Transverse colon (tissue), 4 donors: ENCODE measurements around the gene FREM2. TPM values are rescaled to one million over a fixed set of nuclear protein-coding genes. Genes with fewer than 3 reads are reported as not detected.

Experiments
- DNase-seq: peaks from one replicate; pipeline ENCODE4 v3.0.0-alpha.2; 2019
- H3K27ac ChIP-seq, 4 donors: fragments of 200-600 bp; sonication (generic); 2 replicates each; pipeline ENCODE4 v1.5.1; 2016 to 2018; ENCODE audit warnings: inconsistent platforms in 4 of 4
- H3K27me3 ChIP-seq: fragments of 200-600 bp; sonication (generic); 2 replicates; pipeline ENCODE4 v1.5.1; 2017; ENCODE audit warnings: inconsistent platforms
- H3K36me3 ChIP-seq, 4 donors: fragments of 200-600 bp; sonication (generic); 2 replicates each; pipeline ENCODE4 v1.5.1; 2017 to 2019; ENCODE audit warnings: inconsistent platforms in 4 of 4
- H3K4me1 ChIP-seq, 4 donors: fragments of 200-600 bp; sonication (generic); 2 replicates each; pipeline ENCODE4 v1.5.1; 2017 to 2020; ENCODE audit warnings: inconsistent platforms in 4 of 4
- H3K4me3 ChIP-seq, 4 donors: fragments of 200-600 bp; sonication (generic); 1 replicate in 1 of 4; 2 replicates in 3 of 4; pipeline versions ENCODE4 v1.5.1 to v1.6.1; 2017 to 2019; ENCODE audit warnings: inconsistent platforms in 4 of 4
- H3K9me3 ChIP-seq, 2 donors: fragments of 200-600 bp; sonication (generic); 2 replicates each; pipeline ENCODE4 v1.5.1; 2017 to 2019; ENCODE audit warnings: inconsistent platforms in 2 of 2
- CTCF ChIP-seq, 5 experiments: fragments of 200-600 bp in 3 of 5; fragments of 450-650 bp in 2 of 5; sonication (generic) in 3 of 5; IDR thresholded peaks; 1 replicate in 2 of 5; 2 replicates in 3 of 5; pipeline ENCODE4 v1.5.1; 2016 to 2017; ENCODE audit warnings: antibody characterized with exemption in 5 of 5, inconsistent platforms in 3 of 5, mild to moderate bottlenecking in 2 of 5, moderate library complexity in 1 of 5
- EP300 ChIP-seq: sonication (generic); formaldehyde crosslinking; IDR thresholded peaks from one replicate; pipeline ENCODE4 v1.6.1; 2017; ENCODE audit warnings: antibody characterized with exemption, low read depth
- POLR2A ChIP-seq: fragments of 450-650 bp; IDR thresholded peaks from one replicate; pipeline ENCODE4 v1.6.1; 2016; ENCODE audit warnings: antibody characterized with exemption, mild to moderate bottlenecking, moderate library complexity
- POLR2AphosphoS5 ChIP-seq, 3 donors: sonication (generic); formaldehyde crosslinking; IDR thresholded peaks; one replicate each; pipeline ENCODE4 v1.6.1; 2016; ENCODE audit warnings: antibody characterized with exemption in 3 of 3
- WGBS, 2 donors: methylation state at CpG; one replicate each; pipeline ENCODE4 v1.1.5; 2018; ENCODE audit warnings: low coverage in 1 of 2; 5-methylcytosine and 5-hydroxymethylcytosine counted together
- in situ Hi-C, 4 donors: fragments of 200-750 bp; cut with MboI; loops; one replicate each; pipeline versions ENCODE4 v1.15.0 to v1.15.1; 2017; ENCODE audit warnings: low sequenced_read_pairs in 3 of 4, low pct_ligation_motif_present in 1 of 4, low pct_unique_long_range_greater_than_20kb in 1 of 4
- intact Hi-C: fragments of 100-400 bp; cut with DNase I; formaldehyde crosslinking; loops from one replicate; pipeline ENCODE4 v1.15.1; 2023; ENCODE audit warnings: low total_unique reads
- total RNA-seq, 4 donors: library from RNA; depleted of rRNA; stranded (reverse); fragments of >200 nt; gene quantifications; one replicate each; pipeline ENCODE4 v1.1.0, GENCODE V29; 2016

Gene FREM2
- total RNA-seq, 4 donors from 2014 or later = 0.40 to 2.2 (median 1.2) TPM

GRCh38 chr13:38872693-38873092 lies 185.8 kb downstream of the FREM2 start:
- Histone ChIP-seq H3K4me1 (no peaks in the 10 kb centered on the region), H3K36me3 (no peaks in the 10 kb centered on the region), H3K27me3 (no peaks in the 10 kb centered on the region), H3K9me3 (no peaks in the 10 kb centered on the region), H3K4me3 (no peak overlapping the region), H3K27ac (no peak overlapping the region)
- TF ChIP-seq CTCF (IDR thresholded peaks at IDR 0.05) = no peak
- TF ChIP-seq POLR2AphosphoS5 (IDR thresholded peaks at IDR 0.05) = no peak
- TF ChIP-seq EP300 = no peak
- no peak for TF ChIP-seq POLR2A
- 19 to 45% methylated on average over 5 to 7 of the region's 7 CpGs for WGBS, 2 donors
- intact Hi-C loops = no loop called here
- DNase-seq = peak; percentile 11
- in situ Hi-C loops = no loop called here

GRCh38 chr13:38875186-38875875 lies 188.5 kb downstream of the FREM2 start:
- Histone ChIP-seq H3K27ac (no peak overlapping the region), H3K4me1 (no peaks in the 10 kb centered on the region), H3K4me3 (no peak overlapping the region), H3K27me3 (no peaks in the 10 kb centered on the region), H3K36me3 (no peaks in the 10 kb centered on the region), H3K9me3 (no peaks in the 10 kb centered on the region)
- in situ Hi-C loops = no loop called here
- 69% methylated on average over 1 of the region's 1 CpG; no CpG with 5 or more reads in 1 of the 2 donors for WGBS, 2 donors
- DNase-seq = no peak
- TF ChIP-seq CTCF (IDR thresholded peaks at IDR 0.05) (no peak), POLR2AphosphoS5 (IDR thresholded peaks at IDR 0.05) (no peak), POLR2A (no peak), EP300 (no peak)
- intact Hi-C loops = loop anchor here (5.0 kb wide), 1 partner anchor 998 kb away; no protein-coding TSS in a partner anchor

GRCh38 chr13:38879278-38879677 lies 192.4 kb downstream of the FREM2 start:
- Histone ChIP-seq H3K4me1 (no peaks in the 10 kb centered on the region), H3K4me3 (no peak overlapping the region), H3K9me3 (no peaks in the 10 kb centered on the region), H3K27me3 (no peaks in the 10 kb centered on the region), H3K36me3 (no peaks in the 10 kb centered on the region), H3K27ac (no peak overlapping the region)
- WGBS, 2 donors = 54 to 60% methylated on average over 1 to 3 of the region's 3 CpGs
- TF ChIP-seq POLR2A (no peak), CTCF (IDR thresholded peaks at IDR 0.05) (no peak), EP300 (no peak), POLR2AphosphoS5 (IDR thresholded peaks at IDR 0.05) (no peak)
- intact Hi-C loops (loop anchor here (5.0 kb wide), 1 partner anchor 1002 kb away; no protein-coding TSS in a partner anchor), in situ Hi-C loops (no loop called here)
- DNase-seq = no peak

GRCh38 chr13:38879786-38880185 lies 192.9 kb downstream of the FREM2 start:
- TF ChIP-seq POLR2A = no peak
- intact Hi-C loops = loop anchor here (5.0 kb wide), 1 partner anchor 1002 kb away; no protein-coding TSS in a partner anchor

DNA sequence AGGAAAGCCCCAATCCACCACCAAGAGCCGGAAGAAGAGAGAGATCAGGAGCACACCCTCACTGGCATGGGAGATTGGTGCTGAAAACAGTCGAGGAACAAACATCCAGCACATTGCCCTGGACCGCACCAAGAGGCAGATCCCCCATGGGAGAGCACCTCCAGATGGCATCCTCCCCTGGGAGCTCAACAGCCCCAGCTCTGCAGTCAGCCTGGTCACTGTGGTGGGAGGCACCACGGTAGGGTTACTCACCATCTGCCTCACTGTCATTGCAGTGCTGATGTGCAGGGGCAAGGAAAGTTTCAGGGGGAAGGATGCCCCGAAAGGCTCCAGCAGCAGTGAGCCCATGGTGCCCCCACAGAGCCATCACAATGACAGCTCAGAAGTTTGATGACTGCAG lies 193.5 kb downstream of the FREM2 start:
- Histone ChIP-seq H3K27me3 (no peaks in the 10 kb centered on the region), H3K4me3 (no peak overlapping the region), H3K4me1 (no peaks in the 10 kb centered on the region), H3K36me3 (no peaks in the 10 kb centered on the region), H3K9me3 (no peaks in the 10 kb centered on the region), H3K27ac (no peak overlapping the region)
- in situ Hi-C loops = no loop called here
- WGBS, 2 donors = 79 to 91% methylated on average over 5 of the region's 5 CpGs
- TF ChIP-seq EP300 = no peak
- no peak for TF ChIP-seq POLR2AphosphoS5 (IDR thresholded peaks at IDR 0.05)
- TF ChIP-seq POLR2A = no peak
- no peak for TF ChIP-seq CTCF (IDR thresholded peaks at IDR 0.05)
- intact Hi-C loops = no loop called here
- no peak for DNase-seq

More at GRCh38 chr13:38879786-38880185, 192.9 kb downstream of the FREM2 start:
- no peaks in the 10 kb centered on the region for H3K4me1 ChIP-seq
- H3K36me3 ChIP-seq = no peaks in the 10 kb centered on the region
- DNase-seq = no peak
- H3K27ac ChIP-seq = no peak overlapping the region
- no peaks in the 10 kb centered on the region for H3K9me3 ChIP-seq
- no peaks in the 10 kb centered on the region for H3K27me3 ChIP-seq
- H3K4me3 ChIP-seq = no peak overlapping the region
- in situ Hi-C loops = no loop called here
